GM19397 (cell line): ENCODE data around the gene LPP.

ENCODE experiments used
- ATAC-seq: cut with Tn5 transposase; IDR thresholded peaks from one replicate; pipeline ENCODE4 v1.9.1; 2021; ENCODE audit warnings: mild to moderate bottlenecking, moderate library complexity; ENCODE audit not compliant: unreplicated experiment

The LPP gene

DNA sequence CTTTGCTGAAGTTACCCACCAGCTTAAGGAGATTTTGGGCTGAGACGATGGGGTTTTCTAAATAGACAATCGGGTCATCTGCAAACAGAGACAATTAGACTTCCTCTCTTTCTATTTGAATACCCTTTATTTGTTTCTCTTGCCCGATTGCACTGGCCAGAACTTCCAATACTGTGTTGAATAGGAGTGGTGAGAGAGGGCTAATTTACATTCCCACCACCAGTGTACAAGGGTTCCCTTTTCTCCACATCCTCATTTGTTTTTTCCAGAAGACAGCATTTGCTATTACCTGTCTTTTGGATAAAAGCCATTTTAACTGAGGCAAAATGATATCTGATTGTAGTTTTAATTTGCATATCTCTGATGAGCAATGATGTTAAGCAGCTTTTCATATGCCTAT is 687.9 kb downstream of the LPP start:
- no peak for ATAC-seq

DNA sequence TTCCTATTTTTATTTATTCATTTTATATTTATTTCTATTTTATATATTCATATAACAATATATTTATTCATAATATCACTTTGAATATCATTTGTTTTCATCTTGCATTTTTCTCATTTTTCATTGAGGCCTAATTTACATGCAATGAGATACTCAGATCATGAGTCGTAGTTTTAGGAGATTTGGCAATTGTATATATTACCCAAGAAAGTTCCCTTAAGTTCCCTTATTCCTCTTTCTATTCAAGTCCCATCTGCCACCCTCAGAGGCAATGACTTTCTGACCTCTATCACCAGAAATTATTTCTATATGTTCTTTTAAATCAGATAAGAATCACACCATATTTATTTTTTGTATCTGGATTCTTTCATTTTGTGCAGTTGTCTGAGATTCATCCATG is 688.7 kb downstream of the LPP start:
- ATAC-seq, result no peak

DNA sequence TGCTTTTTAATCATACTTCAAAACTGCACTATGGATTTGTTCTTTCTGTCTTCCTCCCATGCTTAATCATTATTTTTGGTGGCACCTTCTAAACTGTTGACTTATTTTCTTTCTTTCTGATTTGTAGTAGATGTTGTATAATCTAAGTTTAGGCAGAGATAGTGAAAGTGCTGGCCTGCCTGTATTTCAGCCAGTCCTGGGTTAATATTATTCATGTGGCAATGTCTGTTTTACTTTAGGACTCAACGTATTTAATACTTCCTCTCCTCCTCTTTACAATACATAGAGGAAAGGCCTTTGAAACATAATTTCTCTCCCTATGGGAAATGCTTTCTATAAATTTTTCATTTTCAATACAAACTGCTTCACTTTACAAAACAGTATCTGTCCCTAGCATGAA is 690.1 kb downstream of the LPP start:
- no peak for ATAC-seq

DNA sequence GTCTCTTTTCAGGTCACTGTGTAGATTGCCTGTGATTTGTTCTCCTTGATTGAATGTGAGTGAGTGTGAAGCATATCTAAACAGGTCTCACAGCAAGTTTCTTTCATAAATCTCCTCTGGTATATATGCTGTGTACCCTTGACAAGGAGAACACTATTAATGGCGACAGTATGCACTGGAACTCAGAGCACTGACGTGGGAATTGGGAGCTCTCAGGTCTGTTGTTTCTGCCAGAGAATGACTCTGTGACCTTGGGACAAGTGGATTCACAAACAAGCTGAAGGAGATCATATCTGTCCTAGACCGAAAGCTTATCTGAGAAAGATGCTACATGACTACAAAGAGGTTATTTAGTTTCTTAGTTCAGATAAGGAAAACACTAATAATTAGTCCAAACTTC is 691.6 kb downstream of the LPP start:
- ATAC-seq, result no peak

DNA sequence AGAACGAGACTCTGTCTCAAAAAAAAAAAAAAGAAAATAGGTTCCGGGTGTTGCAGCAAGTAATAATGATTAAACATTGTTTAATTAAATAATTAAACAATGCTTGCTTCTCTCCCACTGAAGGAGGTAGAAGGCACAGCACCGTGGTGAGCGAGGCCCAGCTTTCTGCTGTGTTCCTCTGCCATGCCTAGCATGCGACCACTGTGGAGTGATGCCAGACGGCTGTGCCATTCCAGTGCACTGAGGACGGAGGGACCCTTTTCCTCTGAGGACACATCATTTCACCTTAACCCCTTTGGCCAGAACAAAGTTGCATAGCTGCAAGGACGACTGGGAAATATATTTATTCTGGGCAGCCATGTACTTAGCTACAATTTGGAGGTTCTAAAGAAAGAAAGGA is 695.0 kb downstream of the LPP start:
- ATAC-seq, result no peak

DNA sequence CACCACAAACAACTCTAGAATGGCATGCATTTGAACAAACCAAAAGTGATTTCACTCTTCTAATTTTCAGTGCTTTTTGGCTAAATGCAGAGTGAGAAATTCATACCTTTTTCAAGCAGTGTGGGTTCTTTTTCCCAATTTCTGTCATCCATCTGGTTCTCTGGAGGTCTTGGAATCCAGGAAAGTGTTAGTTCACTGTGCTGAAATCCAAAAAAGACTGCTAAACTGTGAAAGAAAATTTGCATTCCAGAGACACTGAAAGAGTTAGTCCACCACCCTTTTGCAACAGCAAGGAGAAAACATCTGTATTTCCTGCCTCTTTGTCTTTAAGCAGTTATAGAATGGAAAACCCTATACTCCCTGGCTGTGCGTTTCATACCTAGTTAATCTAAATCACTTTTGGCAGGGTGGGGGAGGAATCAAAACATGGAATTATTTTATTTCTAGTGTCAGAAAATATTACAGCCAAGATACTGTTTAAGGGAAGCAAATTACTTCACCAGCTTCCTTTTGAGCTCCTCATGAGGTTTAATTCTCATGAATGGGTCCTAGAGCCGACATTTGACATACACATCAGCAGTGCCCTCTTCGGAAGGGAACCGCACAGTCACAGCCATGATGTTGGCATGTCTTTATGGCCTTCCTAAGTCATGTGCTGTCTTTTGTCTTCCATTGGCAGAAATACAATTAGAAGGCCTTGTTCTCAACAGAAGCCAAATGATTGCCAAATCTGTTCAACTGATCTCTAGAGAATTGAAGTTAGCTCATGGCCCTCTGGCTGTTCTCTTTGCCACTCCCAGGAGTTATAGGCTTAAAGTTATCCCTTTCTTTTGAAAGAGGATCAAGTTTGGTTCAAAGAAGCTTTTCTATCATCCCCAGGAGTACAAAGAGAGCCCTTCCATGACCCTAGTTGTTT is 700.2 kb downstream of the LPP start:
- ATAC-seq, result no peak

DNA sequence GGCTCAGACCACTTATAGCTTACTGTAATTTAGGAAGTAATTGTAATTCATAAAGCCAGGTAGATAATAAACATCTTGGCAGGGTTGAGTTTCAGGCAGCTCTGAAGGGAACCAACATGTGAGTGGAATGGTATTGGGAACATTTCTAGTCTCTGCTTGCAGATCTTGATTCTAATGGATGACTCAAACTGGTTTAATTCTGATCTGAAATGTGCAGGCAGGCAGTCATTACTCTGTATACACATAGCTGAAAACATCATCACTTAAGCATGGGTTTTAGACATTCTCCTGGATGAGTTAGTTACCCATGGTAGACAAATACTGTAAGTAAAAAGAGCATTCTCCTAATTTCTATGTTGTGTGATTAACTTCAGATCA is 700.8 kb downstream of the LPP start:
- ATAC-seq, result no peak

DNA sequence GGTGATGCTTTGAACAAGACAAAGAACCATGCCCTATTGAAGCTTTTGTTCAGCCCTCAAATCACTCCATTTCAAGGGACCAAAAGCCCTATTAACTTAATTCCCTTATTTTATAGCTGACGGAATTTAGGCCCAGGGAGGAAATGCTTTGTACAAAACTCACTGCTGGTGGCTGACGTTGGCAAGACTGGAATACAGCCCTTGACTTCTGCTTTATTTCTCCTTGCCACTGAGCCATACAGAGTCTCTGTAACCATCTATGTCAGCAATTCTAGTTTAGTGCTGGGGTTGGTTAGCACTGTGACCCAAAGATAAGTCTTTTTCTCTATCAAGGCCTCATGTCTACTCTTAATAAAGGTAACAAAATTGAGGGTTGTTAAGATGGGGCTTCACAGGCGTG is 701.7 kb downstream of the LPP start:
- no peak for ATAC-seq

DNA sequence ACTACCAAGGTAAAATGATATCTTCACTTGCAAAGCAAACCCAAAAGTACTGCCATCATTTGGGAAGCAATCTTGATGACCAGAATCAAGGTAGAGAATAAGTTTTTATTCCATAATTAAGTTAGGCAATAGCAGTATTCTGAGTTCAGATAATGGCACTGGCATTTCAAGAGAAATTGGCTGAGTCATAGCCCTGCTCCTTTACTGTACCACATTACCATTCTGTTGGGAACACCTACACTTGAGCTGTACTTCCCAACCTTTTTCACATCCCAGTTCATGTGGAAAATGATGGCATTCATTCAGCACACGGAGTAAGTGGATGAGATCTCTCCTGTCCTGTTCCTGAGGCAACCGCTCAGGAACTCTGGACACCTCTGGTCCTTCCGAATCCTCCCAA is 706.2 kb downstream of the LPP start:
- ATAC-seq, result no peak

DNA sequence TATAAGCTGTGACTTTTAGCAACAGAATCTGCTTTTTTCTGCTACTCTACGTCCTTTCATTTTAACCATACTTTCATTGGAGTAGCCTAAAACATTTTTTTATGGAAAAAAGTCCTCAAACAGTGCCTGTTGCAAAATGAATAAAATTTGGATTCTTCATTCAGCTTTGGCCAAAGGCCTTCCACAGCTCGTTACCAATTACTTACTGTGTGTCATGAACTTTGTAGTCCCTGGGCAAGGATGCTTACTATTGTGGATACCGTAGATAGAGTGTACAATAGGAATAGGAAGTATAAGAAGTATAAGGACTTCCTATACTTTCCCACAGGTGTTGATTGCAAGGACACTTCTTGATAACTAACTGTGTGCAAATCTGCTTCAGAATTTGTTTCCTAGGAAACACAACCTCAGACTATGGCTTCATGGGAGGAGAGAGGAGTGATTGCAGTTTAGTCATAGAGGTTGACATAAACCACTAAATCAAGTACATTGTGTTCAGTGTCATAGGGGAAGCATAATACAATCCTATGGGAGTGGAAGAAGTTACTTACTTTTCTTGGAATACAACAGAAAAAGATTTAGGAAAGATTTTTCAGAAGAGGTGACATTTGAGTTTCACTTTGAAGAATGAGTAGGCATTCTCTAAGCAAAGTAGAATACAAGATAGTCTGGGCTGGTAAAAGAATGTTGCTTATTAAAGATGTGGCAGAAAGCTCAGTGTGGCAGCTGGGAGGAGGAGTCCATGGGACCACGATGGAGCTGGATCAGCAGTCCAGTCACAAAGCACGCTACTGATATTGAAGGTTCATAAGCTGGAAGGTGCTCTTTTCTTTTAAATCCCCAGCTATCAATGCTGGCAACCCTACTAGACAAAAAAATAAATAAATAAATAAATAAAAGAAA is 708.1 kb downstream of the LPP start:
- no peak for ATAC-seq

DNA sequence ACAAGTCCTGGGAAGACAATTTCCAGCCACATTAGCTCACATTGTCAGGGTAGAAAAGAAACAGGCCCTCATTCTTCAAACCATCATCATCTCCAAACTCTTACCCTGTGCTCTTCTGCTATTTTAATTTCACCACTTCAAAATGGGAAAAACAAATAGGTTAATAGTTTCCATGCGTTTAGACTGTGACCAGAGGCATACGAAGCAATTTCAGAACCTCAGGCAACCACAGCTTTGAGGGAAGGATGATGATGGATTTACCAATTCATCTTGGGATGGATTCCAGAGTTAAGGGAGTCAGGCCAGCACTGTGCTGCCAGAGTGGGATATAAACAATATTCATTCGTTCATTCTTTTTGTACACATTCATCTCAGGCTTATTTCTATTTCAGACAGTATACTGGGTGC is 710.0 kb downstream of the LPP start:
- ATAC-seq, result no peak

DNA sequence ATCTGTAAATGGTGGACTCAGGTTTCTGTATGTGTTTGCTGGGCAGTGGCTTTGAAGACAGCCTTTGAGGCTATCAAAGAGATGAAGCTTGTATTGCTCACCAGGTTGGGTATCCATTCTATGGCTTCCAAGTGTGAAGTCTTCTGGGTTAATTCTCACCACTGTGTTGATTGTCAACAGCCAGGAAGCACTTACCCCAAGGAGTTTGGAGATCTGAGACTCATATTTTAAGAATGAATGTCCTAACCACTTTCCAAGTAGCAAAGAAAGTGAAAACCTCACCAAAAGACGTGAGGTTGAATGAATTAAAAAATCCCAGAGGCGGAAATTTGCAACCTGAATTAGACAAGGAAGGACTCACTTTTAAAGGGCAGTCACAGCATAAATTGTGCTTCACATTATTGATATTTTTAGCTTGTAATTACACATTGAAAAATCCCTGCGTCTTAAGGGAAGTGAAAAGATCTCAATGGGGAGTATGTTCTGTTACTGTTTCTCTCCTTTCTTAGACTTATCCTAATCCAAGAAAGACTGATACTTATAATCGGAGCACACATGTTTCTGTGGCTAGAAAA is 713.8 kb downstream of the LPP start:
- no peak for ATAC-seq

DNA sequence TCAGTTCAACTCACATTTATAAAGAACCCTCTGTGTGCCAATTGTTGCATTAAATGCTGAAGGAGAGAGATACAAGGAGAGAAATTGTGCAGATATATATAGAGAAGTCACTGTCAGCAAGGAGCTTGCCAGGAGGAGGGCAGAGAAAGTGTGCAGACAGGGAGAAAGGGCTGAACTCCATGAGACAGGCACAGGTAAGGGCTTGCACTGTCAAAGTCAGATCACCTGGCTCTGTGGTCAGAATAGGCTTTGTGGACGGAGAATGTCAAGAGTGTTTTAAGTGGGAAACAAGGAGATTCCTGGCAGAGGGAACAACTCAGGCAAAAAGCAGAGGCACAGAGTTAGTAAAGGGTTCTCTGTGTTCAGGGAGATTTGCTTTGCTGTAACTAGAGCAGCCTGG is 714.8 kb downstream of the LPP start:
- no peak for ATAC-seq

DNA sequence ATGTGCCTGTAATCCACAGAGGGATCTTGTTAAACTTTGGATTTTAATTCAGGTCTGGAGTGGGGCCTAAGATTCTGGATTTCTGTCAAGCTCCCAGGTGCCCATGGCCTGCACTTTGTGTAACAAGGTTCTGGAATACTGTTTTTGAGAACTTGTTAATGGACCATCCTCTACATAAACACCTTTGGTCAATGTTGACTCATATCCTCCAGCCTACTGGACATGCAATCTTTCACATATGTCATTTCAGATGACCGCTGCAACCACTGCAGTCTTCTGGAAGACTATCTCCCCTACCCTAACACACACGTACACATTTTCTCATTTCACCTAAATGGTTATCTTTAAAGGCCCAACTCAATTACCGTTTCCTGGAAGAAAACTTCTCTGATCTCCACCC is 715.7 kb downstream of the LPP start:
- ATAC-seq, result no peak

DNA sequence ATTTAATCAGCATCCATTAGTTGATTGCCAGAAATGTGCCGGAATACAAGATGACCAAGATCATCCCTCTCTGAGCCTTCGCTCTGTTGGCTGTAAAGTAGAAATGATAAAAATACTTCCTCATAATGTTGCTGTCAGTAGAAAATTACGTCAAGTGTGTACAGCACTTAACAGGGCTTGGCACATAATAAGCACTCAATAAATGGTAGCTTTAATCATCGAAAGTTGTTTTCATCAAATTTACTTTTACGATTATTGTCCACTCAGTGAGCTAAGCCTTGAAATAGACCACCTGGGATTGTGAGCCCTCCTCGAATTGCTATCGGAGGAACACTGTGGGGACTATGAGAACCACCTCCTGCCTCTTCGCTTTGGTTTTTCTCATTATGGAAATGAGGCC is 716.5 kb downstream of the LPP start:
- ATAC-seq, result no peak

DNA sequence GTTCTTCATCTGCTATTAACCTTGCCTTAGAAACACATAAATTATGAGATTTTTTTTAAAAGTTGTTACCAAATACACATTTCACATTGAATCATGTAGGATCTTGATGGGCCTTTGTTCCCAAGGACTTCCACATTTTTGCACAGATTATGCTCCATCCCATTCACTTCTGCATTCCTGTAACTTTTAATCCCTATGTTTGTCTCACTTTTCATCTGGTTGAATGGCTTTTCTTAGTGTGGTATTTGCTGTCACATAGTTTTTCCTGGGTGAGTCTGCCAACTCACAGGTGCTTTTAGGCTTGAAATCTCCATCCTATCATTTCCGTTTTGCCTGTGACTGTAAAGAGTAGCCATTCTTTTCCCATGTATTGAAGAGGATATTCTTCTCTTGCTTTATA is 720.6 kb downstream of the LPP start:
- ATAC-seq, result no peak

DNA sequence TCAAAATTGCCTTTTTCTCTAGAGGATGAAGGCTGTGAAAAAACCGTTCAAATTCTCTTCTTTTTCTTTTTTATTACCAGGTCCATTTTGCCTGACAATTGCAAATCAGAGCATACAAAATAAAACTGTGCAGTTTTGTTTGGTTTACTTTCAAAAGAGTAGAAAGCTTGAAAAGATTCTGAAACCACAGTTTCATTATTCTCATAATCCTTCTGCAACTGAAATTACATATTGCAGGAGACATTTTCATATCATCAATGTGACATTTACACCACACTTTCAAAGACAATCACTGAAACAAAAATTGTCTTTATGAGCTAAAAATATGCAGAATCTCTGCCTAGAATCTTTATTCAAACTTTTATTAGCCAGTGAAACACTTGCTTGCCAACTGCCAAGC is 721.5 kb downstream of the LPP start:
- ATAC-seq, result no peak

DNA sequence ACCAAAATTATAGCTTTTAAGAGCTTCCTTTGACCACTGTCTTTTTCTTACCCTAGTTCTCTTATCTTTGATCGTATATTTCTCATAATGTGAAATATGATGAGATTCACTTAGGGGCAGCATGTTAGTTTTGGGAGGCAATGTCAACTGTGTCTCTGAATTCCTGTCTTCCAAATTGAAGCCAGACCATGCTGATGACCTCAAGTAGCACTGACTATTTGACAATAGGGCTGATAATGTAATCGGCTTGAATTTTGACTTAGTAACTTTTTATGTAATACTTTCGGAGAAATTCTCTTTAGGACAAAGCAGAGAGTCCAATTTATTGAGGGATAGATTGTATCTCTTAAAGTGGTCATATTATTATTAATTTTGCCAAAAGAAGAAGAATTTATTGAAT is 722.4 kb downstream of the LPP start:
- no peak for ATAC-seq

DNA sequence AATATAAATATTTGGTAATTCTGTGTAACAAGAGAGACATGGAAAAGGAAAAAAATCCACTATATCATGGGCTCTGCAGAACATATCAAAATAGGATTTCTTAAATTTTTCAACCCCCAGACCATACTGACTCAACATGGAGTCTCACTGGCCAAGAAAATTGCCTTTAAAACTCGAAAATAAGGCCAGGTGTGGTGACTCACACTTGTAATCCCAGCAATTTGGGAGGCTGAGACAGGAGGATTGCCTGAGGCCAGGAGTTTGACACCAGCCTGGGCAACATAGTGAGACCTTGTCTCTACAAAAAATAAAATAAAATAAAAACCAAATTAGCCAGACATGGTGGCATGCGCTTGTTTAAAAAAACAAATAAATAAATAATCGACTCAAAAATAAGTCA is 723.4 kb downstream of the LPP start:
- no peak for ATAC-seq

DNA sequence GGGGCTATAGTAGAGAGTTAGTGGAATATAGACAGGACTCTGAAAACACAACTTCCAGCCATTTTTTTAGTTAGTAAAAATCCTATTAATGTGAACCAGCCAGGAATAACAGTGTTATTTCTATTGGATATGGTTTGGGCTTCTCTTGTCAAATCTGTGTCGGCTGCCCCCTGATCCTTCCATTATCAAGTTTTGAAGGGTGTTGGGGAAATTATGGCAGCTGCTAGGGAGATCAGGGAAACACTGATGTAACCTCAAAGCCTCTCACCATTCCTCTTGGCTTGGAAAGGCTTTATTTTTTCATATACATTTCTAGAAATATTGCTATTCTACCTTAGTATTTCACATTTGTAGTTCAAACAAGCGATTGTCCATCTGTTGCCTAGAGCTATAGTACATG is 724.1 kb downstream of the LPP start:
- ATAC-seq, result no peak

DNA sequence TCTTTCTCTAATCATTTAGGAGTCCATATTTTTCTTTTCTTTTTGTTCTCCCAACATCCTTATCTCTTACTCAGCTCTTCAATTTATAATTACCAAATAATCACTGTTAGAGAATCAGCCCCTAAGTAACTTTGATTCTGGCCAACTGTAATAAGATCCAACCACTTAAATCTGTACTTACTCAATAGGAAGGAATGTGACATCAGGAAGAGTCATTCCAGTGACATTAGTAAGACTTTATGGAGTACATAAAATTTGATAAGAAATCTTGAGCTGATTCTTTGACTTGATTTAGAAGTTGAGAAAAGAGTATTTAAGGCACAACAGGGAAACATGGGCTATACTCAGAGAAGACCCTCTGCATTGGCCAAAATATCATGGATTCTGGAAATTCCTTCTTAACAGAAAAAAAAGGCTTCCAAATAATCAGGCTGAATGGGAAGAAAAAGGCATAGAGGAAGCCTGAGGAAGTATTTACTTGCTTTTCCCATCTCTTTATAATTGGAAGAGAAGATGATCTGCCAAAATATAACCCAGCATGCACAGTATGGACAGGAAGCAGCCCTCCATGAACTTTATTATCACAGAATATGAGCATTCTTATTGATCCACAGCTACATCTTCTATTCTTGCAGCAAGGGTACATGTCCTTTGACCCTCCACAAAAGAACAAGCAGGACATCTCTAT is 728.1 kb downstream of the LPP start:
- ATAC-seq, result no peak
